Esophagus muscularis mucosa (tissue), 4 donors: Measurements from ENCODE around the gene ZNF740.

Experiments used
- EP300 ChIP-seq: sonication (generic); formaldehyde crosslinking; IDR thresholded peaks from one replicate; pipeline ENCODE4 v1.6.1; 2017; ENCODE audit warnings: antibody characterized with exemption
- POLR2A ChIP-seq: fragments of 450-650 bp; IDR thresholded peaks from one replicate; pipeline ENCODE4 v1.6.1; 2017; ENCODE audit warnings: antibody characterized with exemption, moderate library complexity, mild to moderate bottlenecking, low read depth
- POLR2AphosphoS5 ChIP-seq, 2 donors: sonication (generic); formaldehyde crosslinking; IDR thresholded peaks; one replicate each; pipeline ENCODE4 v1.6.1; 2017; ENCODE audit warnings: antibody characterized with exemption in 2 of 2
- TF ChIP-seq, protein P1 (sequence below), 3 experiments: fragments of 200-600 bp in 2 of 3; fragments of 450-650 bp in 1 of 3; sonication (generic) in 2 of 3; IDR thresholded peaks; one replicate each; pipeline ENCODE4 v1.5.1; 2017 to 2019; ENCODE audit warnings: antibody characterized with exemption in 3 of 3, mild to moderate bottlenecking in 2 of 3, moderate library complexity in 1 of 3

GRCh38 chr12:53185582-53186153, 5.1 kb downstream of the ZNF740 start:
- TF ChIP-seq EP300 = no peak
- TF ChIP-seq, protein P1, sequence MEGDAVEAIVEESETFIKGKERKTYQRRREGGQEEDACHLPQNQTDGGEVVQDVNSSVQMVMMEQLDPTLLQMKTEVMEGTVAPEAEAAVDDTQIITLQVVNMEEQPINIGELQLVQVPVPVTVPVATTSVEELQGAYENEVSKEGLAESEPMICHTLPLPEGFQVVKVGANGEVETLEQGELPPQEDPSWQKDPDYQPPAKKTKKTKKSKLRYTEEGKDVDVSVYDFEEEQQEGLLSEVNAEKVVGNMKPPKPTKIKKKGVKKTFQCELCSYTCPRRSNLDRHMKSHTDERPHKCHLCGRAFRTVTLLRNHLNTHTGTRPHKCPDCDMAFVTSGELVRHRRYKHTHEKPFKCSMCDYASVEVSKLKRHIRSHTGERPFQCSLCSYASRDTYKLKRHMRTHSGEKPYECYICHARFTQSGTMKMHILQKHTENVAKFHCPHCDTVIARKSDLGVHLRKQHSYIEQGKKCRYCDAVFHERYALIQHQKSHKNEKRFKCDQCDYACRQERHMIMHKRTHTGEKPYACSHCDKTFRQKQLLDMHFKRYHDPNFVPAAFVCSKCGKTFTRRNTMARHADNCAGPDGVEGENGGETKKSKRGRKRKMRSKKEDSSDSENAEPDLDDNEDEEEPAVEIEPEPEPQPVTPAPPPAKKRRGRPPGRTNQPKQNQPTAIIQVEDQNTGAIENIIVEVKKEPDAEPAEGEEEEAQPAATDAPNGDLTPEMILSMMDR (IDR thresholded peaks at IDR 0.05) = no peak
- TF ChIP-seq POLR2A = no peak
- TF ChIP-seq POLR2AphosphoS5 (IDR thresholded peaks at IDR 0.05) = no peak
